LNCaP clone FGC (cell line): ENCODE measurements around the gene VMP1.

Experiments
- DNase-seq: peaks from one replicate; pipeline ENCODE4 v3.0.0-alpha.2; 2011; ENCODE audit warnings: low read depth
- H3K4me3 ChIP-seq: 2 replicates; pipeline ENCODE4 v1.5.1; 2011; ENCODE audit warnings: mild to moderate bottlenecking, low read depth, low read length, control low read depth
- TF ChIP-seq, protein P1 (sequence below): IDR thresholded peaks from 2 replicates; pipeline ENCODE4 v1.5.1; 2012; ENCODE audit warnings: mild to moderate bottlenecking; ENCODE audit not compliant: control insufficient read depth, insufficient read depth; ENCODE audit errors: extremely low read depth

The VMP1 gene

DNA sequence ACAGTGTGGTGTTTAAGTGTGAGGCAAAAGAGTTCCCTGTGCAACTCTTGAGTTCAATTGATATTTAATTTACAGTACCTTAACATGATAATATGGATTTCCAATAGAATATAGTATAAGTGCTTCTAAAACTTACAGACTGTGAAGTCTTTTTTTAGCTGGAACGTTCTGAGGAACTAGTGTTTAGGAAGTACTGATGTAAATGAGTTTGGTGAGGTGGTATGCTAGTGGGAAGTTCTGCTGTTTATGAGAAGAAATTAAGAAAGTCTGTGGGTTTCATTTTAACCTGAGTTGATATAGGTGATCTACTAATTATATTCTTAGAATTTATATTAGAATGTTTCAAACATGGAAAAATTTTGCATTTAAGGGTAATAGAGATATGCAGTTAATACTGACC lies 32.2 kb upstream of the VMP1 start:
- TF ChIP-seq, protein P1, sequence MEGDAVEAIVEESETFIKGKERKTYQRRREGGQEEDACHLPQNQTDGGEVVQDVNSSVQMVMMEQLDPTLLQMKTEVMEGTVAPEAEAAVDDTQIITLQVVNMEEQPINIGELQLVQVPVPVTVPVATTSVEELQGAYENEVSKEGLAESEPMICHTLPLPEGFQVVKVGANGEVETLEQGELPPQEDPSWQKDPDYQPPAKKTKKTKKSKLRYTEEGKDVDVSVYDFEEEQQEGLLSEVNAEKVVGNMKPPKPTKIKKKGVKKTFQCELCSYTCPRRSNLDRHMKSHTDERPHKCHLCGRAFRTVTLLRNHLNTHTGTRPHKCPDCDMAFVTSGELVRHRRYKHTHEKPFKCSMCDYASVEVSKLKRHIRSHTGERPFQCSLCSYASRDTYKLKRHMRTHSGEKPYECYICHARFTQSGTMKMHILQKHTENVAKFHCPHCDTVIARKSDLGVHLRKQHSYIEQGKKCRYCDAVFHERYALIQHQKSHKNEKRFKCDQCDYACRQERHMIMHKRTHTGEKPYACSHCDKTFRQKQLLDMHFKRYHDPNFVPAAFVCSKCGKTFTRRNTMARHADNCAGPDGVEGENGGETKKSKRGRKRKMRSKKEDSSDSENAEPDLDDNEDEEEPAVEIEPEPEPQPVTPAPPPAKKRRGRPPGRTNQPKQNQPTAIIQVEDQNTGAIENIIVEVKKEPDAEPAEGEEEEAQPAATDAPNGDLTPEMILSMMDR: no peak
- DNase-seq: no peak
- no peak overlapping the region for H3K4me3 ChIP-seq

DNA sequence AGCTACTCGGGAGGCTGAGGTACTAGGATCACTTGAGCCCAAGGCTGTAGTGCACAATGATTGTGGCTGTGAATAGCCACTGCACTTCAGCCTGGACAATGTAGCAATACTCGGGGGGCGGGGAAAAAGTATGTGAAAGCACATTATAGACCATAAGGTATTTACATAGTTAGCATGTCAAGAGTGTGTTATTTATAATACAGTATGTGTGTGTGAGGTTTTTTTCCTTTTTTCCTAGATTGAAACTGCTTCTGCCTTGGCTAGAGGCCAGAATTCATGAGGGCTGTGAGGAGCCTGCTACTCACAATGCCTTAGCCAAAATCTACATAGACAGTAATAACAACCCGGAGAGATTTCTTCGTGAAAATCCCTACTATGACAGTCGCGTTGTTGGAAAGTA lies 30.7 kb upstream of the VMP1 start:
- H3K4me3 ChIP-seq: no peak overlapping the region
- no peak for DNase-seq
- TF ChIP-seq, protein P1: no peak

DNA sequence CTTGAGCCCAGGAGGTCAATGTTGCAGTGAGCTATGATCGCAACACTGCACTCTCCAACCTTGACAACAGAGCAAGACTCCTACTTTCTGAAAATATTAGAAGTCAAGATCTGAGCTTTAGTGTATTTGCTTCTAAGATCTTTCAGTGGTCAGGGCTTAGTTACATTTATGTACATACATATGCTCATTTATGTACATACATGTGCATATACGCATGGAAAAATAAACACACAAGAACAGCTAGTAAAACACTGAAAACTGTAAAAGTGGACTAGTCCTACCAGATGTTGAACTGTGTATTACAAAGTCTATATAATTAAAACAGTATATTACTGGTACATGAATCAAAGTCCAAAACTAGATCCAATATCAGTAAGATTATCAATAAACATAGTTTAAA lies 28.5 kb upstream of the VMP1 start:
- TF ChIP-seq, protein P1: no peak
- H3K4me3 ChIP-seq: no peak overlapping the region
- DNase-seq: peak; percentile 70

DNA sequence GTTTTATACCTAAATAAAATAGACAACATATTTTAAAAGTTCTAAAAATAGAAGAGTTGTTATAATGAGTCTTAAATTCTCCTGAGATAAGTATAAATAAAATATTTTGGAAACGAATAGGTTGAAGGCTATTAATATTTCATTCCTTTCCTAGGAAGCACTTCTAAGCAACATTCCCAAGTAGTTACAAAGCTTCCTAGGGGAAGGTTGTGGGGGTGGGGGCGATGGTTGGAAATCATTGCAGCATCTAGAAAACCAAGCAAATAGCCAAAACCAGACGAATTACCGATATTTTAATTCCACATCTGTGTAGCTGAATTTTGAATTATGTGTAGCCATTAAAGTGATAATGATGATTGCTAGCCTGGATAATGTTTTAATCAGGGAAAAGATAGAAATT lies 27.1 kb upstream of the VMP1 start:
- no peak for DNase-seq
- no peak overlapping the region for H3K4me3 ChIP-seq
- TF ChIP-seq, protein P1: no peak

DNA sequence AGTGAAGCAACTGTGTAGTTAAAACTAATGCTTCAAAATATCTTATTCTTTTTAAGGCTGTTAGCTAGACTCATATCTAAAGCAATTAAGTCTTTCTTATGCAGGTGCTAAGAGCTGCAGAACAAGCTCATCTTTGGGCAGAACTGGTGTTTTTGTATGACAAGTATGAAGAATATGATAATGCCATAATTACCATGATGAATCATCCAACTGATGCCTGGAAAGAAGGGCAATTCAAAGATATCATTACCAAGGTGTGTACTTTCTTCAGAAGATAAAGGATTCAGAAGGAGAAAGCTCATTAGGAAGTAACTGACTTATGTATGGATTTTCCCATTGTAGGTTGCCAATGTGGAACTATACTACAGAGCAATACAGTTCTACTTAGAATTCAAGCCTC lies 24.2 kb upstream of the VMP1 start:
- no peak overlapping the region for H3K4me3 ChIP-seq
- DNase-seq: no peak
- TF ChIP-seq, protein P1: no peak

DNA sequence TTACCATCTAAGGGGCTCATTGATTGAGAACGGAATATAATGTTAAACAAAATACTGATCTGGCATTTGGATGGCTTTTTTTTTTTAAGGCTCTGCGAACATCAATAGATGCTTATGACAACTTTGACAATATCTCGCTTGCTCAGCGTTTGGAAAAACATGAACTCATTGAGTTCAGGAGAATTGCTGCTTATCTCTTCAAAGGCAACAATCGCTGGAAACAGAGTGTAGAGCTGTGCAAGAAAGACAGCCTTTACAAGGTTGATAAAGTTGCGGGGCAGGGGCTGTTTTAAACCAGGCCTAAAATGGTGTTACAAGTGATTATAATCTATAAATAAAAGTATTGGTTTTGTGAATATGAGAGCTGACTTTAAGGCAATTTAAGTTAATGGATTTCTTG lies 22.5 kb upstream of the VMP1 start:
- TF ChIP-seq, protein P1: no peak
- H3K4me3 ChIP-seq: no peak overlapping the region
- DNase-seq: no peak

DNA sequence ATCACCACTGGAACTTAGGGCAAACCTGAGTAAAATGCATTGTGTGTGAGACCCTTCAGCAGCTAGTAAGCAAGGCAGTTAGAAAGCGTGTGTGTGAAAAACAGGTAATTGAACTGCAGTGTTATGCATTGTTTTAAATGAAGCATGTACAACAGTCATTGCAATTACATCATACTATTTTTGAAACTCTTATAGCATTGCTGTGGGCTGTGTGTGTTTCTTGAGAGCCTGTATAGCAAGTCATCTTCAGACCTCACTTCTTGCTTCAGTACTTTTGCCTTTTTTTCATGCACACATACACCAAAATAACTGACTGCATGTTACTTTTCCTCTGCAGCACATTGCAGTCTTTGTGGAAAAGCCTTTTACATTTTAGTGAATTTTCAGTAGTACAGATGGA lies 19.4 kb upstream of the VMP1 start:
- TF ChIP-seq, protein P1: no peak
- no peak overlapping the region for H3K4me3 ChIP-seq
- DNase-seq: no peak
